HG03575 (cell line): Measurements from ENCODE around the gene RTP2.

Experiments
- ATAC-seq: cut with Tn5 transposase; IDR thresholded peaks from one replicate; pipeline ENCODE4 v1.9.1; 2021; ENCODE audit not compliant: unreplicated experiment, insufficient number of reproducible peaks, low FRiP score; ENCODE audit errors: extremely low read depth

Gene RTP2

DNA sequence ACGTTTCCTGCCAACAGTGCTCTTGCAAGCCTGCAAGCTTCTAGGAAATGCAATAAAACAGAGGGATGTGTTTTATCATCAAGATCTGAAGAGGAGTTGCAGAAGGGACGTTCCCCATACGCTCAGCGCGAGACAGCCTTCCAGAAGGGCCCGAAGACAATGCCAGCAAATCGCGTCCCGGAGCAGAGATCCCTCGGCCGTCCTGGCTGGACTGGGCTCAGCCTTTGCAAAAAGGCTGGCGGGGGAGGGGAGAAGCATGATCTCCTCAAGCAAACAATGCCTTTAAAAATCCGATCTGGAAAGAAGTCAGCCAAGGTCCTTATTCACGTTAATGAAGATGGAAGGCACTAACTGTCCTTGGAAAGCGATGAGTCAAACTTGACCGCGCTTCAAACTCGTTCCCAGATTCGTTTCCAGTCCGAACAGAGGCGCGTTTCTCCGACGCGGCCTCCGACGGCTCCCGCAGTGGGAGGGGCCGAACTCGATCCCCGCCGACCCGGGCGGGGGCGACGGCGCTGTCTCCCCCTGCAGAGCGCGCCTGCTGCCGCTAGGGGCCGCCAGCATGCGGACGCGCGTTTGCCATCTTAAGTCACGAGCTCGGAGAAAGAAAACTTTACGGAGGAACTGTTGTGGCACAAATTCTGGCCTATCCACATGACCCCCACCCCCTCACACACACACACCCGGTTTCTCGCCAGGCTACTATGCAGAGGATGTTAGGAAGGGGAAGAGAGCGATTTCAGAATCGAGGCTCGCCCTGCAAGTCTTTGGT is 37.4 kb upstream of the RTP2 start:
- no peak for ATAC-seq

DNA sequence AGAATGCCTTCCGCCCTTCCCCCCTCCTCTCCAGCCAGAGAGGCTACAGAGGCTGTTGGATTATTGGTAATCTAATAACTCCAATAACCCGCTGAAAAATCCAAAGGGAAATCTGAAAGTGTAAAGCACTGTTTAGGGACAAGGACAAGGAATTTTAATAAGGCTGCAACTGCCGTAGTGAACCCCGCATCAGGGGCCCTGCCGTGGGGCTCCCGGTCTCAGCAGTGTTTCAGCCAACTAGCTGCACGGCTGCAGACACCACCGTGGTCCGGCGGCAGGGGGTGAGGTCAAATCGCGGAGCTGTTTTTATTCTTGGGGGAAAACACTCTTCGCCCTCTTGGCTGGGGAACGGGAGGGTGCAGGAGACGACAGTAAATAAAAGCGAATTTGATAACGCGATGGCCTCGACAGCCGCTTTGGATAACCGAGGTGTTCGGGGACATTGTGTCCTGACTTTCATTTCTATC is 36.8 kb upstream of the RTP2 start:
- ATAC-seq, result no peak

DNA sequence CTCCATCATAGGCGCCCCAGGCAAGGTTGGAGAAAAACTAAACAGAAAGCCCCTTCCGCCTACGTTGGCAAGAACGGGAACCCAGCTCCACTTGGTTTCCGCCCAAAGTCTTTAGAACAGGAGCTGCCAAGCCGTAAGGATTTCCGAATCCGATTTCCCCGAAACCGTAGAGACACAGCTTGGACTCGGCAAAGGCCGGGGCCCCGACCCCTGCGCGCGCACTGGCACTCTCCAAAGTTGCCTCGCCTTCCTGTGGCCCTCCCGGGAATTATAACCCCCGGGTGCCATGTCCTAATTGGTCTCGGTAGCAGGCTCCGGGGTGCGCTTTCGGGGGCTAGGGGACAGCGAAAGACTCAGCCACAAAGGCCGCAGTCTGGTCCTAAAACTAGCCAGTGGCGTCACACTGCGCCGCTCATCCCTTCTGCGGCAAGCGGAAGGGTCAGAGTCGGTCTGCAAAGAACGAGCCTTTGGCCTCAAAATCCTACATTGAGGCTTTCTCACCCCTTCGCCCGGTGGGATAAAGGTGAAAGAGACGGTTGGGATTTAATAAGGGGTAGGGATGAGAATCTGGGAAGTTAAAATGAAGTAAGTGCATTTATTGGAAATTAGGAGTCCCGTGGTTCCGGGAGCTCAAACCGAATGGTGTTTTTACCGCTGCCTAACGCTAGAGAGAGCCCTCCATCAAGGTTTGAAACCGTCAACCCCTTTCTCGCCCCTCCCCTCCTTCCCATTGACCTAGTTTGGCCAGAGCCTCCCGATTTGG is 36.2 kb upstream of the RTP2 start:
- no peak for ATAC-seq

DNA sequence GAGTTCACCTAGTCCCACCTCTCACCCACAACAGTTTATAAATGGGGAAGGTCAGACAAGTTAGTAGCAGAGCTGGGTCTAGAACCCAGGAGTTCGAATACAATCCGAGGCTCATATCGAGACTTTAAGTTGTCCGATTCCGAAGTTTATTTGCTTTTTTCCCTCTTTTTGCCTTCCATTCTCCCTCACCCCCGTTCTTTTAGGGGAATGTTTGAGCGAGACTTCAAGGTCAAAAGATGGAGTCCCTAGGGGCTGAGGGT is 35.6 kb upstream of the RTP2 start:
- no peak for ATAC-seq

DNA sequence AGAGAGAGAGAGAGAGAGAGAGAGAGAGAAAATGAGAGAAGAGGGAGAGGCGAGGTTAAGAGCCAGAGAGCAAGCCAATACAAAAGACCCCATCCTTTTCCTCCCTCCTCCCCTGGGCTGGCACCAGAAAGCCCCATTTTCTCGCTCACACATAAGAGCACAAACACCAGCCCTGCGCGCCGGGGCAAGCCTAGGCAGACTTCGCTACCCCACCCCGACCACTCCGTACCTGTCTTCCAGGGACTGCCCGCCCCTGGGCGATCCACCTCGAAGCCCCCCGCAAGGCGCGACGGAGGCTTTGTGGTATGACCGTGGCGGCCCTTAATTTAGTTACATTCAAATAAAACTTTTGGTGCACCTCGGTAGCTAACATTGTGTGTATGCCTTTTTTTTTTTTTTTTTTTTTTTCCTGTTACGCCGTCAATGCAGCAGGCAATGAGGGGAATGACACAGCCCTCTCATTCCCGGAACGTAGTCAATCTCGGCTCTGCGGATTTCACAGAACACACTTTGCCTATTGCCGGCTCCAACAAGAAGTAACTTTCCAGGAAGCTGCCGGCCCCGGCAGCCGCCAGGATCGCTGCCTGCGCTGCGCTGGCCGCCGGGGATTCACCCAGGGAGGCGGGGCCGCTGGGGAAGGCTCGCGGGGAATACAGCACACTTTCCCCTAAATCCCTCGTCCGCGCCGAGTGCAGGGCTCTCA is 35.2 kb upstream of the RTP2 start:
- ATAC-seq, result no peak

DNA sequence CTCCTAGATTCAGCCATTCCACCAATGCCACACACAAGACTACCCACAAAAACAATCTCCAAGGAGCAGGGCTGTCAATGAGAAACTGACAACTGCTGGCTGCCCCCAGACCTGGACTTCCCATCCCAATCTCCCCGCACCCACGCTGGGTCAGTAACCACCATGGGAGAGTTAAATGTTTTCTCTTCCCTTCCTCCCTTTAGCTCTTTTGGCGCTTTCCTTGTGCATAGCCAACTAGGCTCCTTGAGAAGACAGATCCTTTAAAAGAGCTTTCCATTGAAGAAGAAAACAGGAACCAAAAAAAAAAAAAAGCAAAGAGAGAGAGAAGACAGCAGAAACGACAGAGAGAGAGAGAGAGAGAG is 34.6 kb upstream of the RTP2 start:
- no peak for ATAC-seq

DNA sequence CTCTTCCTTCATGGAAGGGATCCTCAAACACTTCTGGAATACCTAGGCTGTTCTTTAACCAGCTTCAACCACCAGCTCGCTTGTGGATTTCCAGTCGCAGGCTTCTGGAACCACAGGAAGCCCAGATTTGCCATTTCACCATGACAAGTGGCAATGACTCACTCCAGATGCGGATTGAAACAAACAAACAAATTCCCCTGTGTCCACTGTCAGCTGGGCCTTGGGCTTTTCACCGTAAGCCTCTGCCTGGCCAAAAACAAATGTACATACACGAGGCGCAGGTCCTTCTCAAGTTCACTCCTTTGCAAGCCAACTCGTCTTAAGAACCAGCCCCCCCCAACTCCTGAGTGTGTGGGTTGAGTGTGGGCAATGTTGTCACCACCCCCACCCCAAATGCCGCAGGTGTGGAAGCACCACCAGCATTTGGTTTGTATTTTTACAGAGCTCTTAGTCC is 34.1 kb upstream of the RTP2 start:
- no peak for ATAC-seq

DNA sequence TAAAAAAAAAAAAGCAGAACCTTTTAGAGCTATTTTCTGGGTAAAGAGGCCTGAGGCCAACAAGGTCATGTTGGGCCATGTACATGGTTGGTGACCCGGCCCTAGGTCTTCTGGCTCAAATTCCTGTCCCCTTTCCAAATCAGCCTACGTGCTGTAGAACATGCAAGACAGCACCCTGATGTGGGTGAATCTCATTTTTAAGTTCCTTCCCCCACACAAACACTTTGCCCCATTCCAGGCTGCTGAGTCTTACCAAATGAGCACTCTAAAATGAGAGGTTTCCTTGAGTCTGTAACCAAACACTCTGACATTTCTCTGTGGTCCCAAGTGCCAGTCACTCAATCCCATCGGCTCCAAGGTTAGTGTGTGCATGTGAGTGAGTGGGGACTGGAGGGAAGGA is 33.5 kb upstream of the RTP2 start:
- no peak for ATAC-seq

DNA sequence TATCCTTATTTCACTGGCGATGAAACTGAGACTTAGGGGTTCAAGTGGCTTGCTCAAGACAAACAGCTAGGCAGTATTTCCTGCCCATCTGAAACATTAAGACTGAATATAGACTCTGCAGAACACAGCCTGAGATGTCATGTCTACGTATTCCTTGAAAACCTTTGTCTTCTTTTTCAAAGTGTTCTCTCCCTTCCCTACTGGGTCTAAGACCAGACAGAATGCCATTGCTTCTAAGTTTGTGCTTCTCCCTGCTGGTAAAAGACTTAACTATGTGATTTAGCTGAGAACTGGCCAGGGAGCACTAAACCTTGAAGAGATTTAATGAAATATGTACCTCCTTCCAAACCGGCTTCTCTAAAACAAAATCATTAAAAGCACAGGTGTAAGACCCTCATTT is 33.0 kb upstream of the RTP2 start:
- no peak for ATAC-seq

DNA sequence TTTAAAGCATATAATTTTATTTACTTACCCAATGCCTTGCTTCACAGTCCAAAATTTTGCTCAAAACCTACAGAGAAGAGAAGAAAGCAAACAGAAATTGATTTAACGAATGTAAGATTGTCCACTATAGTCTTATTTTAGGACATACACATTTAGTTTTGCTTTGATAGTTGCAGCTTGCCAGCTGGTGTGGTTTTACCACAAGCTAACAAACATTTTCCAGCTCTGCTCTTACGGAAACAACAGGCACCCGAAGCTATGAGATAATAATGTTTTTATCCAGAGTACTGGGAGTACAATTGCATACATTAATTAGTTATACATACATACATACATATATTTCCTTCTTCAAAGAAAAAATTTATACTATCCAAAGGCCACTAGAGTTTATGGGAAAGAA is 32.5 kb upstream of the RTP2 start:
- no peak for ATAC-seq

DNA sequence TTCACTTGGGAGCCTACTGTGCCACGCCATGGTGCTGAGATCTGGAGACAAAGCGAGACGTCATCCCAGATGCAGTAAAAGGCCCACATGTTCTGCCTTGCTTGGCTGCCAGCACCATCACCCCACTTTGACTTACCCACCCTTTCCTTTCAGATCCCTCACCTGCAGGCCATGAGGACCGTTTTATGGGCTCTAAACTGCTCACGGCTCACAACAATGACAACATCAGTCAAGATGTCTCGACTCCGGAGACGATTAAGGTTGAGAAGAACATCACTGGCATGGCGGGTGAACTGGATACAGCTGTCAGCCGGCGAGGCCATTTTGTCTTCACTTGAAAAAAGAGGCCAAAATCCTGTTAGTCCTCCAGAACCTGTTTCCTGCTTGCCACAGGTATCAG is 31.0 kb upstream of the RTP2 start:
- no peak for ATAC-seq

DNA sequence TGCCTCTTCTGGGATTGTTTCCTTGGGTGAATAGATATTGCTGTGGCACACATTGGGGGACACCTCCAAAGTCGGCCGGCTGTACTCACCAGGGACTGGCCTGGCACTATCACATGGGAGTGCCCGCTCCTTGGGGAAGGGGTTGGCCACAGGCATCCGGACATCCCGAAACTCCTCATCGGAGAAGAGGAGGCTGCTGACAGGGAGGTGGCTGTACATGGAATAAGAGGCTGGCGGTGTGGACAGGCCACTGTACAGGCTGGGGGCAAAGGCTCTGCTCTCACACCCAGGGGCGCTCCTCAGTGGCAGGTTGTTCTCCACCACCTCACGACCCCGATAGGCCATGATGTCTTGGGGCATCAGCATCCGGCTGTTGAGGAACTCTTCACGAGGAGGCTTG is 27.2 kb upstream of the RTP2 start:
- ATAC-seq, result no peak

DNA sequence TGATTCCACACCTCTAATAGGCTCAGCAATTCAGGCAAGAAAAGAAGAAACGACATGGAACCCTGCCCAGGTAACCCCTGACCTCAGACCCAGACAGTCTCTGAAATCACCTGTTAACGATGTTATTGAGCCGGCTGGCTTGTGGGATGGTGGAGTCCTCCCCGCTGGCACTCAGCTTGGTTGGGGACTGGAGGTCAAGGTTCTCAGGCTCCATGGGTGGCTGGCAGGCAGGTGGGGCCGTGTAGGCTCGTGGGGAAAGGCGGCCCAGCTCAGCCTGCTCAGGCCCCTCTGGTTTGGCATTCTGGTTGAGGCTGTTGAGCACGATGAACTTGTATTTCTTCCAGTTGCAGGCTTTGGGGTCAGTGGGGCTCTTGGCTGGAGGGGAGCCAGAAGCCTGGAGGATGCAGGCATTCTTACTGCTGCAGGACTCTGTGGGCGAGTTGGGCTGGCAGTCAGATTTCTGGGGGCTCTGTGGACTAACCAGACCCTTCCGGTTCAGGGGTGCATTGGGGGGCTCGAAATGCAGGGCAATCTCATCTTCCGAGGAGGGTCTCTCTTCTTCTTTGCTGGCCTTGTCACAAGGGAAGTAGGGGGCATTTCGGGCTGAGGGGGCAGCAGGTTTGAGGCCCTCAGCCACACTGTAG is 26.7 kb upstream of the RTP2 start:
- no peak for ATAC-seq

DNA sequence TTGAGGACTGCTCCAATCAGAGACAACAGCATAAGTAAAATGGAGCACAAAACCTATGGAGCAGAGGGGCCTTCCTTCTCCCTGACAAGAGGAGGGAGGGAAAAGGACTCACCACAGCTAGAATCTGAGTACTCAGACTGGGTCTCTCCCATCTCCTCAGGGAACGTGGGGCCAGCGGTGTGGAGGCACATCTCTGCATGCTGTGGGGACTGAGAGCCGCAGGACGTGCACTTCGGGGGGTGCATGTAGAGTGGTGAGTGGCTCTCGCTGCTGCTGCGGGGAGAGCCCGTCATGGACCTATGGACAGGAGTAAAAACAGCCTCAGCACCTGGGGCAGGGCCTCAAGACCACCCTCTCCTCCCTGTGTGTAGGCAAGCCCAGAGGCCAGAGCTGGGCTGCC is 25.9 kb upstream of the RTP2 start:
- no peak for ATAC-seq

DNA sequence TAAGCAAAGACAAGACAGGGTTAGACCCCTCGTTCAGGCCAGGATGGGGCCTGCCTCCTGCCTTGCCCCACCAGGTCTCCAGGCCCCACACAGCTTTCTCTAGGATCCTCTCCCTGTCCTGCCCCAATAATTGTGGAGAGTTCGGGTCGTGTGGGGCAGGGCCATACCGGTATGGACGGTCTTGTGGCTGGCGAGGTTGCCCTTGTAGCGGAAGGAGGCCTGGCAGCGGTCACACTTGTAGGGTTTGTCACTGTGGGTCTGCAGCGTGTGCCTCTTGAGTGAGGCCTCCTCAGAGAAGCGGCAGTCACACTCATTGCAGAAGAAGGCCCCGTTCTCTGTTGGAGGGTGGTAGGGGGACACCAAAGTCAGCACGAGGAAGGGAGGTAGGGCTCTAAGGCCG is 24.2 kb upstream of the RTP2 start:
- ATAC-seq, result no peak

DNA sequence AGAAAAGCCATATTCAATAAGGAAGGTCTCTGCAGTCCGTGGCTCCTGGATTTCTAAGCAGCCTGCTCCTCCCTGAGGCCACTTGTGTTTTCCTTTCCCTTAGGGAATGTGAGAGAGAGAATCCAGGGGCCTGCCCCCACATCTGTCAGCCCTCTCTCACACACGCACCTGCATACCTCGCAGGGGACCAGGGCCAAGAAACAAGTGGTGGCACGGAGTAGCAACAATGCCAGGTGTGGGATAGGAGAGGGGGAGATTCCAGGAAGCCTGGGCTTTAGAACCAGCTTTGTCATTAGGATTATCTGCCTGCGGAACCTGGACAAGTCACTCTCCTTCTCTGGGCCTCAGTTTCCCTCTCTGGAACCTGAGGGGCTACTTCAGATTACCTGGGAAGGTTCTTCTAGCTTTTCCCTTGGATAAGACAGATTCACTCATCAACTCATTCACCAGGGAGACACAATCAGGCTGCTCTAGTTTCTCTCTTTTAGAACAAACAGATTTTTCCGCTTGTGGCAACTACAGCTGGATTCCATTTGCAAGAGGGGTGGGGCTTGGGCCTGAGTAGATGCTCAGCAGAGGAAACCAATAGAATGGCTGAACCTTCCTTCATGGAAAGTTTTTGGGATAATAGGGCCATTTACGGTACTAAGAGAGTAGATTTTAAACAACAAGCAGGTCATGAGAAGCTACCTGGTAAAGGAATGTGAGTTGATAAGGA is 23.5 kb upstream of the RTP2 start:
- no peak for ATAC-seq

DNA sequence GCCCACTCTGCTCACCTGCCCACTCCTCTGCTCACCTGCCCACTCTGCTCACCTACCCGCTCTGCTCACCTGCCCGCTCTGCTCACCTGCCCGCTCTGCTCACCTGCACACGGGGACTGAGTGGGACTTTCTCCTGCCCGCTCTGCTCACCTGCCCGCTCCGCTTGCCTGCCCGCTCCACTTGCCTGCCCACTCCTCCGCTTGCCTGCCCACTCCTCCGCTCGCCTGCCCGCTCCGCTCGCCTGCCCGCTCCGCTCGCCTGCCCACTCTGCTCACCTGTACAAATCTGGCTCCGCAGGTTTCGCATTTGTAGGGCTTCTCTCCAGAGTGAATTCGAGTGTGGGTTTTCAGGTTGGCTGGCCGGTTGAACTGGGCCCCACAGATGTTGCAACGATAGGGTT is 22.9 kb upstream of the RTP2 start:
- ATAC-seq, result no peak

DNA sequence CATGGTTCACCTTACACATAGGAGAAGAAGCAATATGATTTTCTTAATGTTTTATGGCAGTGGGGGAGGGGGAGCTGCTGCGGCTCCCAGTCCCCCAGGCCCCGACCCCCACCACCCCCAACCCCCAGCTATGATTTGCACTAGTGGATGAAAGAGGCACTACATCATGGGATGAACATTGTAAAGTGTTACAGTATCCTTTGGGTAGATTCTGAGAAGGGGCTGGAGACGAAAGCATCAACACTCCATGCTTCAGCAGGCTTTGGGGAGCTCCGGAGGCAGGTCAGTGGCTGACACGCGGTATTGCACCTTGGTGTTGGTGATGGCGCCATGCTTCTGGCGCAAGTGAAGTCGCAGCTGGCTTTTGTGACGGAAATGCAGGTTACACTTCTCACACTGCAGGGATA is 19.9 kb upstream of the RTP2 start:
- no peak for ATAC-seq

DNA sequence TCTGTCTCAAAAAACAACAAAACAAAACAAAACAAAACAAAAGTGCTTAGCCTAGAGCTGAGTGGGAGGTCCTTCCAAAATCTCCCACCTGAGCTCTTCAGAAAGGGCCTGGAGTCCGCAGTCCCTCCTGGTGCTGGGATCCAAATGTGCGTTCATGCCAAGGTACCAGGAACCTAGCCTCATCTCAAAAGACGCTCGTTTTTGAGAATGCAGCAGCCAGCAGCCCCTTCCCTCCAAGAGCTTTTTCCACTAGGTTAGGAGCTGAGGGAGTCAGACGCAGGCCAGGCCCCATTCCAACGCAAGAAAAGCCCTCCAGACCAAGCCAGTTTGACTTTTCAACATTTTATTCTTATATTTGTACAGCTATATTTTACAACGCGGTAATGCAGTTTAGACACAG is 18.7 kb upstream of the RTP2 start:
- no peak for ATAC-seq
